ENCODE measurements around the gene SLC5A9. TPM values are rescaled to one million over a fixed set of nuclear protein-coding genes. Genes with fewer than 3 reads are reported as not detected.

Gene SLC5A9
- total RNA-seq, 1 experiment from 2014 or later: not detected

DNA sequence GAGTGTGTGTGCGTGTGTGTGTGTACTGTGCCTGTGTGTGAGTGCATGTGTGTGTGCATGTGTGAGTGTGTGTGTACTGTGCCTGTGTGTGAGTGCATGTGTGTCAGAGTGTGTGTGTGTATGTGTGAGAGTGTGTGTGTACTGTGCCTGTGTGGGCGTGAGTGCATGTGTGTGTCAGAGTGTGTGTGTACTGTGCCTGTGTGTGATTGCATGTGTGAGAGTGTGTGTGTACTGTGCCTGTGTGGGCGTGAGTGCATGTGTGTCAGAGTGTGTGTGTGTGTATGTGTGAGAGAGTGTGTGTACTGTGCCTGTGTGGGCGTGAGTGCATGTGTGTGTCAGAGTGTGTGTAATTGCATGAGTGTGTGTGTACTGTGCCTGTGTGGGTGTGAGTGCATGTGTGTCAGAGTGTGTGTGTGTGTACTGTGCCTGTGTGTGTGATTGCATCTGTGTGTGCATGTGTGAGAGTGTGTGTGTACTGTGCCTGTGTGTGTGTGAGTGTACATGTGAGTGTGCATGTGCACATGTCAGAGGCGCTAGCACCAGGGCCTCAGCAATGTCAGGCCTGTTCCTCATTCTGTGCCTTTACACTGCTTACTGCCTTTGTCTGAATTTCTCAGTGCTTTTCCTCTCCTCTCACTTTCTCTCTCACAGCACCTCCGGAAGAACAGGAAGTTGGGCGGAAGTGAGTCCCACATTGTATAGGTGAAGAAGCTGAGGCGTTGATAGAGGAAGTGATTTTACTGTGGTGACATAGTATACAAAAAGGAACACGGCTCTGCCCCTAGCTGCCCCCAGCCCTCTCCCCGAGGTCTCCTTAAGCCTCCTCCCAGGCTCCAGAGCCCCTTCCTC is 4.9 kb downstream of the SLC5A9 start:
- peaks cover 2% of the 10 kb centered on the region for H3K27me3 Mint-ChIP-seq (ENCODE audit: low read depth)
- H2AK5ac ChIP-seq (ENCODE audit: insufficient read length, low read length): no peak overlapping the region
- no peak overlapping the region for H2BK120ac ChIP-seq (ENCODE audit: low read depth, low read length, poor library complexity, severe bottlenecking)
- H3K27ac Mint-ChIP-seq: no peak overlapping the region
- no peaks in the 10 kb centered on the region for H3K79me2 ChIP-seq (ENCODE audit: insufficient read depth, low read length)
- H3K36me3 Mint-ChIP-seq (ENCODE audit: insufficient read depth in 1 of 3, low read depth in 3 of 3): no peaks in the 10 kb centered on the region
- no CpG with 5 or more reads among the region's 10 CpGs for WGBS (ENCODE audit: extremely low coverage, insufficient read length, low lambda C conversion rate)
- H3K18ac ChIP-seq (ENCODE audit: insufficient read length, low read depth, low read length): no peak overlapping the region
- H4K5ac ChIP-seq (ENCODE audit: insufficient read length, low read depth, low read length): peak overlapping the region; percentile 35
- peak overlapping the region; percentile 21 for H4K8ac ChIP-seq (replicated peaks; ENCODE audit: insufficient read length, low read depth, low read length)
- H3K4me1 Mint-ChIP-seq: peaks cover 7 to 9% of the 10 kb centered on the region in 2 experiments; a peak in 3 of 4 replicates
- no peak overlapping the region for H3K27ac ChIP-seq (ENCODE audit: insufficient read length, low read depth, low read length)
- H3K4ac ChIP-seq (ENCODE audit: low read depth, low read length): no peak overlapping the region
- H4K91ac ChIP-seq (ENCODE audit: insufficient read length, low read depth, low read length): no peak overlapping the region
- no peaks in the 10 kb centered on the region for H3K27me3 ChIP-seq (ENCODE audit: insufficient read depth, low read length)
- H2BK20ac ChIP-seq (ENCODE audit: low read depth, low read length, poor library complexity, severe bottlenecking): no peak overlapping the region
- H3K23me2 ChIP-seq (ENCODE audit: insufficient read length, low read depth, low read length, poor library complexity, severe bottlenecking): no peaks in the 10 kb centered on the region
- H2BK5ac ChIP-seq (ENCODE audit: insufficient read length, low read length): no peak overlapping the region
- H3K14ac ChIP-seq (ENCODE audit: insufficient read depth, low read length): no peak overlapping the region
- no peak overlapping the region for H3K23ac ChIP-seq (ENCODE audit: insufficient read length, low read depth, low read length)
- TF ChIP-seq, protein P1, sequence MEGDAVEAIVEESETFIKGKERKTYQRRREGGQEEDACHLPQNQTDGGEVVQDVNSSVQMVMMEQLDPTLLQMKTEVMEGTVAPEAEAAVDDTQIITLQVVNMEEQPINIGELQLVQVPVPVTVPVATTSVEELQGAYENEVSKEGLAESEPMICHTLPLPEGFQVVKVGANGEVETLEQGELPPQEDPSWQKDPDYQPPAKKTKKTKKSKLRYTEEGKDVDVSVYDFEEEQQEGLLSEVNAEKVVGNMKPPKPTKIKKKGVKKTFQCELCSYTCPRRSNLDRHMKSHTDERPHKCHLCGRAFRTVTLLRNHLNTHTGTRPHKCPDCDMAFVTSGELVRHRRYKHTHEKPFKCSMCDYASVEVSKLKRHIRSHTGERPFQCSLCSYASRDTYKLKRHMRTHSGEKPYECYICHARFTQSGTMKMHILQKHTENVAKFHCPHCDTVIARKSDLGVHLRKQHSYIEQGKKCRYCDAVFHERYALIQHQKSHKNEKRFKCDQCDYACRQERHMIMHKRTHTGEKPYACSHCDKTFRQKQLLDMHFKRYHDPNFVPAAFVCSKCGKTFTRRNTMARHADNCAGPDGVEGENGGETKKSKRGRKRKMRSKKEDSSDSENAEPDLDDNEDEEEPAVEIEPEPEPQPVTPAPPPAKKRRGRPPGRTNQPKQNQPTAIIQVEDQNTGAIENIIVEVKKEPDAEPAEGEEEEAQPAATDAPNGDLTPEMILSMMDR (conservative IDR thresholded peaks at IDR 0.05): no peak
- no peak overlapping the region for H2AFZ ChIP-seq (ENCODE audit: low read length)
- H4K20me1 ChIP-seq (ENCODE audit: control insufficient read depth, insufficient read depth, insufficient read length): no peaks in the 10 kb centered on the region
- no peaks in the 10 kb centered on the region for H3K9me3 ChIP-seq (ENCODE audit: control insufficient read depth, low read depth, low read length)
- H3K79me1 ChIP-seq (ENCODE audit: insufficient read depth, low read depth, low read length, poor library complexity, severe bottlenecking): no peaks in the 10 kb centered on the region
- H3T11ph ChIP-seq (ENCODE audit: low read length): no peak overlapping the region
- H3K9me3 Mint-ChIP-seq: no peaks in the 10 kb centered on the region
- no peak for DNase-seq
- no peak overlapping the region for H2BK15ac ChIP-seq (ENCODE audit: low read depth, low read length)
- H3K56ac ChIP-seq (ENCODE audit: insufficient read length, low read depth, low read length): no peak overlapping the region
- no peak overlapping the region for H2BK12ac ChIP-seq (ENCODE audit: insufficient read length, low read depth, low read length)
- H3K4me2 ChIP-seq (ENCODE audit: insufficient read depth, insufficient read length, low read length): no peak overlapping the region
- H3K4me1 ChIP-seq (ENCODE audit: insufficient read depth, low read length): no peaks in the 10 kb centered on the region
- H3K9ac ChIP-seq (ENCODE audit: extremely low read depth, insufficient read length, low read length): no peak overlapping the region
- H3K4me3 Mint-ChIP-seq: no peak overlapping the region

All from H9 (cell line).